H1 (cell line): Measurements from ENCODE around the gene SCGB1A1. TPM values are rescaled to one million over a fixed set of nuclear protein-coding genes. Genes with fewer than 3 reads are reported as not detected.

Experiments
- CTCF ChIA-PET: fragments of 300-600 bp; sonication (Branson Sonifier 250); formaldehyde crosslinking; loops from one replicate; lab custom pipeline; 2021; ENCODE audit not compliant: partially characterized antibody; lab: Charles Lee
- POLR2A ChIA-PET: fragments of 300-600 bp; sonication (Branson Sonifier 250); formaldehyde crosslinking; loops from one replicate; lab custom pipeline; 2021; ENCODE audit warnings: inconsistent platforms; ENCODE audit not compliant: partially characterized antibody; lab: Charles Lee
- DNase-seq, 2 experiments: peaks; one replicate each; pipeline versions ENCODE4 v3.0.0 to v3.0.0-alpha.2; 2010 to 2022; ENCODE audit warnings: low spot score in 2 of 2, low read depth in 1 of 2, mixed read lengths in 1 of 2
- FAIRE-seq: peaks from 2 replicates; lab custom pipeline; 2011; peaks lifted over from hg19 to GRCh38; lab: Jason Lieb, UNC
- H2AFZ ChIP-seq: 2 replicates; pipeline ENCODE4 v1.8.1; 2012; ENCODE audit warnings: low read length, inconsistent platforms
- H2AK5ac ChIP-seq: 2 replicates; pipeline ENCODE4 v1.6.1; 2013; ENCODE audit warnings: low read depth, low read length
- H2BK120ac ChIP-seq: replicated peaks from 2 replicates; pipeline ENCODE3; 2013; ENCODE audit warnings: low read depth, low read length, inconsistent platforms
- H2BK12ac ChIP-seq: 2 replicates; pipeline ENCODE4 v1.6.1; 2013; ENCODE audit warnings: low read depth, low read length
- H2BK15ac ChIP-seq: 2 replicates; pipeline ENCODE4 v1.6.1; 2013; ENCODE audit warnings: low read length
- H2BK20ac ChIP-seq: 2 replicates; pipeline ENCODE4 v1.6.1; 2013; ENCODE audit warnings: low read length
- H2BK5ac ChIP-seq: 2 replicates; pipeline ENCODE4 v1.6.1; 2013; ENCODE audit warnings: low read depth, low read length
- H3K14ac ChIP-seq: 2 replicates; pipeline ENCODE4 v1.6.1; 2013; ENCODE audit warnings: inconsistent platforms; ENCODE audit not compliant: insufficient read length
- H3K18ac ChIP-seq: 2 replicates; pipeline ENCODE4 v1.6.1; 2013; ENCODE audit warnings: low read length; ENCODE audit errors: extremely low read depth
- H3K23ac ChIP-seq: 2 replicates; pipeline ENCODE4 v1.6.1; 2013; ENCODE audit warnings: inconsistent platforms; ENCODE audit not compliant: insufficient read length
- H3K23me2 ChIP-seq: 2 replicates; pipeline ENCODE4 v1.6.1; 2013; ENCODE audit warnings: low read depth, low read length
- H3K27ac ChIP-seq: 2 replicates; pipeline ENCODE4 v1.6.1; 2011; ENCODE audit warnings: low read depth, low read length, inconsistent platforms
- H3K27me3 ChIP-seq, 4 experiments: replicated peaks in 1 of 4; 1 replicate in 1 of 4; 2 replicates in 3 of 4; pipeline versions ENCODE4 v1.6.1 to v1.8.1; 2011 to 2013; ENCODE audit warnings: low read length in 3 of 4, mild to moderate bottlenecking in 3 of 4, inconsistent platforms in 2 of 4, mixed read lengths in 2 of 4, moderate library complexity in 1 of 4; ENCODE audit not compliant: control insufficient read depth in 3 of 4, insufficient read depth in 3 of 4; ENCODE audit errors: extremely low read depth in 1 of 4
- H3K36me3 ChIP-seq, 4 experiments: 2 replicates each; pipeline versions ENCODE4 v1.6.1 to v1.8.1; 2011 to 2013; ENCODE audit warnings: mild to moderate bottlenecking in 4 of 4, low read length in 3 of 4, moderate library complexity in 2 of 4, control low read depth in 1 of 4, inconsistent platforms in 1 of 4; ENCODE audit not compliant: insufficient read depth in 4 of 4, control insufficient read depth in 2 of 4
- H3K4ac ChIP-seq: replicated peaks from 2 replicates; pipeline ENCODE3; 2013; ENCODE audit warnings: low read length, low read depth, mixed read lengths, inconsistent platforms; ENCODE audit not compliant: insufficient read length
- H3K4me1 ChIP-seq, 4 experiments: replicated peaks in 1 of 4; 1 replicate in 1 of 4; 2 replicates in 3 of 4; pipeline versions ENCODE4 v1.6.1 to v1.8.1; 2011 to 2013; ENCODE audit warnings: low read length in 3 of 4, inconsistent platforms in 2 of 4, mixed read lengths in 1 of 4; ENCODE audit not compliant: insufficient read depth in 4 of 4, control insufficient read depth in 3 of 4
- H3K4me2 ChIP-seq, 2 experiments: 2 replicates each; pipeline versions ENCODE4 v1.6.1 to v1.8.1; 2011 to 2013; ENCODE audit warnings: low read depth in 2 of 2, low read length in 2 of 2, control low read depth in 1 of 2, inconsistent platforms in 1 of 2, mild to moderate bottlenecking in 1 of 2; ENCODE audit not compliant: insufficient read depth in 1 of 2
- H3K4me3 ChIP-seq, 4 experiments: fragments of 200-600, 300-600 bp in 1 of 4; sonication (generic), shearing (Covaris generic), sonication (Bioruptor Twin) in 1 of 4; 2 replicates each; pipeline versions ENCODE4 v1.5.1 to v1.8.1; 2011 to 2016; ENCODE audit warnings: low read length in 4 of 4, low read depth in 3 of 4, control low read depth in 2 of 4, inconsistent platforms in 2 of 4, mild to moderate bottlenecking in 2 of 4, mixed read lengths in 1 of 4, moderate library complexity in 1 of 4; ENCODE audit not compliant: insufficient read depth in 2 of 4; ENCODE audit errors: extremely low read depth in 1 of 4
- H3K56ac ChIP-seq: replicated peaks from 2 replicates; pipeline ENCODE3; 2013; ENCODE audit warnings: low read depth, mild to moderate bottlenecking, mixed read lengths, low read length, inconsistent platforms; ENCODE audit not compliant: insufficient read length
- H3K79me1 ChIP-seq: 2 replicates; pipeline ENCODE4 v1.6.1; 2013; ENCODE audit warnings: low read depth, low read length, control low read depth
- H3K79me2 ChIP-seq, 2 experiments: 2 replicates each; pipeline versions ENCODE4 v1.6.1 to v1.8.1; 2012 to 2013; ENCODE audit warnings: low read length in 2 of 2, mild to moderate bottlenecking in 2 of 2, inconsistent platforms in 1 of 2; ENCODE audit not compliant: insufficient read depth in 2 of 2, control insufficient read depth in 1 of 2
- H3K9ac ChIP-seq, 4 experiments: replicated peaks in 1 of 4; 1 replicate in 1 of 4; 2 replicates in 3 of 4; pipeline versions ENCODE4 v1.6.1 to v1.8.1; 2011 to 2013; ENCODE audit warnings: low read depth in 3 of 4, low read length in 3 of 4, control low read depth in 2 of 4, mild to moderate bottlenecking in 2 of 4, moderate library complexity in 2 of 4, inconsistent platforms in 1 of 4; ENCODE audit errors: extremely low read depth in 1 of 4
- H3K9me3 ChIP-seq, 2 experiments: 2 replicates each; pipeline versions ENCODE4 v1.6.1 to v1.8.1; 2012 to 2013; ENCODE audit warnings: mild to moderate bottlenecking in 2 of 2, moderate library complexity in 2 of 2, control low read depth in 1 of 2, inconsistent platforms in 1 of 2, low read depth in 1 of 2, low read length in 1 of 2, mixed read lengths in 1 of 2; ENCODE audit not compliant: insufficient read depth in 2 of 2
- H4K20me1 ChIP-seq, 2 experiments: replicated peaks in 1 of 2; 2 replicates each; pipeline versions ENCODE3 to v1.8.1; 2011 to 2013; ENCODE audit warnings: inconsistent platforms in 2 of 2, low read length in 2 of 2, mild to moderate bottlenecking in 1 of 2; ENCODE audit not compliant: insufficient read depth in 2 of 2, control insufficient read depth in 1 of 2
- H4K5ac ChIP-seq: 2 replicates; pipeline ENCODE4 v1.6.1; 2013; ENCODE audit warnings: low read length, low read depth, mixed read lengths, inconsistent platforms; ENCODE audit not compliant: insufficient read length
- H4K8ac ChIP-seq: 2 replicates; pipeline ENCODE4 v1.8.0; 2013; ENCODE audit warnings: mild to moderate bottlenecking, moderate library complexity, low read length, inconsistent platforms; ENCODE audit not compliant: insufficient read depth; ENCODE audit errors: extremely low read depth
- H4K91ac ChIP-seq: replicated peaks from 2 replicates; pipeline ENCODE3; 2013; ENCODE audit warnings: low read length, mixed read lengths, inconsistent platforms; ENCODE audit not compliant: insufficient read length
- CHD2 ChIP-seq: IDR thresholded peaks from 2 replicates; pipeline ENCODE4 v1.6.1; 2012; ENCODE audit warnings: low read length, improper control_type of control experiment
- SAP30 ChIP-seq: fragments of 300-600 bp; sonication (generic); IDR thresholded peaks from 2 replicates; pipeline ENCODE4 v1.7.1; 2012; ENCODE audit warnings: low read length, moderate library complexity, mild to moderate bottlenecking, inconsistent platforms; ENCODE audit not compliant: insufficient read depth, insufficient replicate concordance
- YY1 ChIP-seq: IDR thresholded peaks from 2 replicates; pipeline ENCODE4 v1.6.1; 2011; ENCODE audit warnings: low read depth, mild to moderate bottlenecking, low read length
- WGBS, 2 experiments: shearing (Covaris generic) in 1 of 2; methylation state at CpG; one replicate each; pipeline versions ENCODE4 v1.1.6 to v1.1.7; 2013 to 2015; ENCODE audit warnings: low lambda C conversion rate in 2 of 2, mixed read lengths in 2 of 2, inconsistent platforms in 1 of 2, low coverage in 1 of 2, missing lambda C conversion rate in 1 of 2; ENCODE audit not compliant: insufficient replicate concordance in 2 of 2, insufficient coverage in 1 of 2, insufficient read length in 1 of 2; ENCODE audit errors: extremely low coverage in 1 of 2, missing lambda C conversion rate in 1 of 2; 5-methylcytosine and 5-hydroxymethylcytosine counted together
- polyA plus RNA-seq, 7 experiments: library from polyadenylated mRNA; depleted of rRNA in 3 of 7; stranded (reverse) in 5 of 7; unstranded in 2 of 7; fragments of >200 nt in 5 of 7; fragments of 200-250 nt in 2 of 7; gene quantifications; 1 replicate in 5 of 7; 2 replicates in 1 of 7; 4 replicates in 1 of 7; pipeline versions ENCODE4 v1.2.1 to v1.2.3, GENCODE V29; 2011 to 2013; ENCODE audit warnings: missing spikeins in 2 of 7, mixed read lengths in 2 of 7
- total RNA-seq: library from RNA; stranded (reverse); fragmentation: NEBNext Ultra II Directional; extraction: Animal tissue kit (Norgen Biotek cat#: 25700); gene quantifications from 2 replicates; pipeline ENCODE4 v1.2.1, GENCODE V29; 2021
- TF ChIP-seq, protein P1 (sequence below): IDR thresholded peaks from 2 replicates; pipeline ENCODE4 v1.6.1; 2012; ENCODE audit warnings: low read length, inconsistent platforms
- TF ChIP-seq, protein P2 (sequence below): IDR thresholded peaks from 2 replicates; pipeline ENCODE4 v1.6.1; 2011; ENCODE audit warnings: low read length, improper control_type of control experiment

The SCGB1A1 gene
- total and polyA plus RNA-seq, 2 of the 8 experiments (the other 6 are each of a cell fraction or from before 2014, with no cell fraction given), result not detected

DNA sequence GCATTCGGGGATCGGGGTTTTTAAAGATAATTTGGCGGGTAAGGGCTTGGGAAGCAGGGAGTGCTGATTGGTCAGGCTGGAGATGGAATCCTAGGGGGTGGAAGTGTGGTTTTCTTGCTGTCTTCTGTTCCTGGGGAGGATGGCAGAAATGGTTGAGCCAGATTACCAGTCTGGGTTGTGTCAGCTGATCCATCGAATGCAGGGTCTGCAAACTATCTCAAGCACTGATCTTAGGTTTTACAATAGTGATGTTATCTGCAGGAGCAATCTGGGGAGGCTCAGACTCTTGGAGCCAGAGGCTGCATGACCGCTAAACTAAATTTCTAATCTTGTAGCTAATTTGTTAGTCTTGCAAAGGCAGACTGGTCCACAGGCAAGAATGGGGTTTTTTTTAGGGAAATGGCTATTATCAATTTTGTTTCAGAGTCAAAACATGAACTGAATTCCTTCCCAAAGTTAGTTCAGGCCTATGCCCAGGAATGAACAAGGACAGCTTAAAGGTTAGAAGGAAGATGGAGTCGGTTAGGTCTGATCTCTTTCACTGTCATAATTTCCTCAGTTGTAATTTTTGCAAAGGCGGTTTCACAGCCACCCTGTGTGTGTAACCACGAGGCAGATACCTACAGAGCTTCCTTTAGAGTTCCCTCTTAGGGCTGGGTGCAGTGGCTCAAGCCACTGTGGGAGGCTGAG lies 10.2 kb downstream of the SCGB1A1 start:
- POLR2A ChIA-PET, result interaction anchor here (0.6 to 1.1 kb wide), 3 partner anchors 9 to 145 kb away, joined by 3 read pairs; partner anchors contain the start of gene EEF1G
- TF ChIP-seq CHD2 (no peak), YY1 (no peak), SAP30 (no peak)
- TF ChIP-seq, protein P1, sequence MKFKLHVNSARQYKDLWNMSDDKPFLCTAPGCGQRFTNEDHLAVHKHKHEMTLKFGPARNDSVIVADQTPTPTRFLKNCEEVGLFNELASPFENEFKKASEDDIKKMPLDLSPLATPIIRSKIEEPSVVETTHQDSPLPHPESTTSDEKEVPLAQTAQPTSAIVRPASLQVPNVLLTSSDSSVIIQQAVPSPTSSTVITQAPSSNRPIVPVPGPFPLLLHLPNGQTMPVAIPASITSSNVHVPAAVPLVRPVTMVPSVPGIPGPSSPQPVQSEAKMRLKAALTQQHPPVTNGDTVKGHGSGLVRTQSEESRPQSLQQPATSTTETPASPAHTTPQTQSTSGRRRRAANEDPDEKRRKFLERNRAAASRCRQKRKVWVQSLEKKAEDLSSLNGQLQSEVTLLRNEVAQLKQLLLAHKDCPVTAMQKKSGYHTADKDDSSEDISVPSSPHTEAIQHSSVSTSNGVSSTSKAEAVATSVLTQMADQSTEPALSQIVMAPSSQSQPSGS, result no peak
- TF ChIP-seq, protein P2, sequence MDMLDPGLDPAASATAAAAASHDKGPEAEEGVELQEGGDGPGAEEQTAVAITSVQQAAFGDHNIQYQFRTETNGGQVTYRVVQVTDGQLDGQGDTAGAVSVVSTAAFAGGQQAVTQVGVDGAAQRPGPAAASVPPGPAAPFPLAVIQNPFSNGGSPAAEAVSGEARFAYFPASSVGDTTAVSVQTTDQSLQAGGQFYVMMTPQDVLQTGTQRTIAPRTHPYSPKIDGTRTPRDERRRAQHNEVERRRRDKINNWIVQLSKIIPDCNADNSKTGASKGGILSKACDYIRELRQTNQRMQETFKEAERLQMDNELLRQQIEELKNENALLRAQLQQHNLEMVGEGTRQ, result no peak
- Histone ChIP-seq H3K4me3 (no peak overlapping the region), H3K27me3 (peaks cover 0 to 6% (median 3%) of the 10 kb centered on the region in 4 experiments; a peak in 2 of 7 replicates), H2BK120ac (no peak overlapping the region), H4K20me1 (no peaks in the 10 kb centered on the region), H3K79me2 (no peaks in the 10 kb centered on the region), H3K36me3 (no peaks in the 10 kb centered on the region), H2BK15ac (no peak overlapping the region), H3K9me3 (no peaks in the 10 kb centered on the region), H3K27ac (no peak overlapping the region), H3K9ac (no peak overlapping the region), H3K56ac (no peak overlapping the region), H3K14ac (no peak overlapping the region), H2BK5ac (no peak overlapping the region), H4K5ac (no peak overlapping the region), H4K91ac (no peak overlapping the region), H3K79me1 (no peaks in the 10 kb centered on the region), H2AFZ (no peak overlapping the region), H3K4ac (no peak overlapping the region), H2AK5ac (no peak overlapping the region), H4K8ac (no peak overlapping the region), H3K23me2 (no peaks in the 10 kb centered on the region), H3K23ac (no peak overlapping the region), H3K4me1 (0 out of 7 replicates have a peak, but pooled peaks cover 0 to 2% (median 0%) of the 10 kb centered on the region in 4 experiments), H2BK20ac (no peak overlapping the region), H3K4me2 (no peak overlapping the region), H3K18ac (no peak overlapping the region), H2BK12ac (no peak overlapping the region)
- 92% methylated on average over 8 of the region's 8 CpGs; no CpG with 5 or more reads in 1 of the 2 experiments for WGBS, 2 experiments
- FAIRE-seq (no peak), DNase-seq (no peak)
- CTCF ChIA-PET, result interaction anchor here (0.6 to 9.8 kb wide), 10 partner anchors 16 to 149 kb away, joined by 3 to 165 read pairs (median 3); no protein-coding TSS in a partner anchor
